NCI-H1048 (cell line): Measurements from ENCODE around the gene CACNA2D3.

Source experiments
- DNase-seq: peaks from one replicate; lab custom pipeline; 2025; lab: John Stamatoyannopoulos, UW

The CACNA2D3 gene

DNA sequence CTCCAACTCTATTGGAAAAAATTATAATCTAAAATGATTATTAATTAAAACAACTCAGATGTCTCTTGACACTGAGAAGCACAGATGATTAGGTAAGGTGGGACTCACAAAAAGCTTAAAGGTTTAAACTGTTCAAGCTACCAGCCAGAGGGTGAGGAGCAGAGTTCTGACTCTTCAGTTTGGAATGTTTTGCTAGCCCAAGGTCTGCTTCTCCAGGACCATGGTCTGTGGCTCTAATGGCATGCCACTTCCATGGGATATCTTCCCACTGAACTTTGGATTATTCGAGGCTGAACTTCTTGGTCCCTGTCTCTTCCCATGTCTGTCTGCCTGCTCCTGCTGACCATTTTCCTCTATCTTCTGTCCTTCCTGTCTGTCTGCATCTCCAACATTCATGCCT is 49.2 kb downstream of the CACNA2D3 start:
- no peak for DNase-seq

DNA sequence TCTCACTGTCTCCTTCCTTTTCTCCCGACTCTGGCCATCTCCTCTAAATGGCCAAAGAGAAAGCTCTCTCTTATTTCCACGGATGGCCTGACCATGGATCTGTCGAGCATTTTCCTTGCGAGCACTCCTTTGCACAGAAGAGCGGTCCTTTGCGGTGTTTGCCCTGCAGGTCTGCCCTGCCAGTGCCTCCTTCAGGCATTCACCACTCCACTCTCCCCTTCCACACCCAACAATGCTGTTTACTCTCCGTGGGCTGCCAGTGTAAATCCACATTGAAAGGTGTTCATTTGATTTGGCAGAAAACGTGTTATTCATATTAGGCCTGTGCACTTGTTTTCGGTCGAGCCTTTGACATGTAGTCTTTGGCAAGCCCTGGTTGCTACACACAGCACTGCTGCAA is 49.6 kb downstream of the CACNA2D3 start:
- DNase-seq, result no peak

DNA sequence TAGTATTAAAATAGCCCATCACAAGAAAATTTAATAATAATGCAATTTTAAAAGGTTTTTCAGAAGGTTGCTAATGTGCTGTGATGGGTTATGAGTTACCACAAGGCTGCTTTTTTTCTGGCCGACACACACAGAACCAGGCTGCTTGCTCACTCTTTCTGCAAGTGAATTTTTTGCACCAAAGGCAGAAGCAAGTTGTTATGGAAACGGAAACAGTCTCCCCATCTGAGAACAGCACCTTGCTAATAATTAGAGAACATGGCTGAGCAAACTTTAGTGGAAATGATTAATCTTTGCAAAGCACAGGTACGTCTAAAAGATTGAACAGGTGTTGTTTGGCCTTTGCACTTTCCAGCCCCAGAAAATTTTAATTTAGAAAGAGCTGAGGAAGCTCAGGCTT is 51.0 kb downstream of the CACNA2D3 start:
- no peak for DNase-seq

DNA sequence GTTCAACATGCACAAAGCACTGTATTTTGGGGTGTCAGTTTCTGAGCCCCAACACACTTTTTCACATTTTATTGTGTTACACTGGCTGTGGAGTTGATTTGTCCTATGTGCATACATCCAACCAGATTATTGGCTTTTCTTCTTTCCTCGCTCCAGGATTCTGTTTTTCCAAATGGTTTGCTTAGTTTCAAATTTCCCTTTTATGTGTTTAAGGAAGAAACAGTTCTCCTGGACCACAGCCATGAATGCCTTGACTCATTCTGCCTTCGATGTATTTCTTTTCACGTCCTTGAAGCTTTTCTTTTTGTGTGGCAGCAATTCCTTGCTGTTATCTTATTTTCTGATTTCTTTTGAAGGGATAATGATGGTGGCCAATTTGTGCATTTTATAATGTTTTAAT is 53.8 kb downstream of the CACNA2D3 start:
- no peak for DNase-seq

DNA sequence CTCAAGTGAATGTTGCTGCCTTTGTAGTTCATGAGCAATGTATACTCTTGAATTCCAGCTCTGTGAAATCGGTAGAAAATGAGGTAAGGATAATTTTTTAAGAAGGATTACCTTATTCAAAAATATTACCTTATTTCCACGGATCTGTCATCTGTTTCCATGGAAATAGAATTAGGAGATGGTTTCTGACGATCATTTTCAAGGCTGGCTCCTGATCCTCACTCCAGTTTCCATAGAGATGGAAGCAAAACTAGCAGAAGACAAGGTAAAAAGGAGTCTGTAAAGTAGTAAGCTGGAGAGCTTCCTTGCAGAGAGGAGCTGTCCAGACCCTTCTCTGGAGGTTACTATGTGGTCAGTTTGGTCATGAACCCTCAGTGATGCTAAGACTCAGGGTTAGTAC is 55.5 kb downstream of the CACNA2D3 start:
- no peak for DNase-seq

DNA sequence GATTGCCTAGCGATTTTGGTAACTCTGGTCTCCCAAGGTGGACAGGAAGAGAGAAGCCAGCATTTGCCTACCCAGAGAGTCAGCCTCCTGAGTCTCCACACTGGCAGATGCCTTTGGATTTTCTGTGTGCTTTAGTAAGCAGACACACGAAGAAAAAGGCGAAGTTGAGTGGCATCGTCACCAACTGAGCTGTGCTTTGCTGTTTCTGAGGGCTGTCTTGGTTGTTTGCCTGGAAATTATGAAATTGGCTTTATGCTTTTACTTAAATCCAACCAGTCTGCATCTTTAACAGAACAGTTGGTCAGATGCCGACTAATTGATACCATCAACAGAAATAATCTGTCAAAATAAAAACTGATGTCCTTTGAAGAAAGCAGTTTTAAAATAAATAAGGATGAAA is 56.0 kb downstream of the CACNA2D3 start:
- DNase-seq, result no peak

DNA sequence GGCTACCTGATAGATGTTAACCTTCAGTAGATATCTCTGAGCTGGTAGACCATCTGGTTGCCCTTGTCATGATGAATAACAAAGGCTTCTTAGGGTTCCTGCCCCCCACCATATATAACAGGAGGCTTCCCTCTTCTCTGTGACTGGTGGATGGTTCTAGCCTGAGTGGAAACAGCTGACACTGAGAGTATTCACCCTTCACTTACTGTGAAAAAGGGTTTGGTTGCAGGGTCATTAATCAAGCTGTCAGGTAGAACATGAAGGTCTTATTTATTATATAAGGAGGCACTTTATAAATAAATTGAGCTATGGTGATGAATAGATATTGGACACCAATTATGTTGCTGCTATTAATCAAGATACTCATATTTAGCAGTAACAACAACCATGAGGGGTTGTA is 58.6 kb downstream of the CACNA2D3 start:
- DNase-seq, result no peak

DNA sequence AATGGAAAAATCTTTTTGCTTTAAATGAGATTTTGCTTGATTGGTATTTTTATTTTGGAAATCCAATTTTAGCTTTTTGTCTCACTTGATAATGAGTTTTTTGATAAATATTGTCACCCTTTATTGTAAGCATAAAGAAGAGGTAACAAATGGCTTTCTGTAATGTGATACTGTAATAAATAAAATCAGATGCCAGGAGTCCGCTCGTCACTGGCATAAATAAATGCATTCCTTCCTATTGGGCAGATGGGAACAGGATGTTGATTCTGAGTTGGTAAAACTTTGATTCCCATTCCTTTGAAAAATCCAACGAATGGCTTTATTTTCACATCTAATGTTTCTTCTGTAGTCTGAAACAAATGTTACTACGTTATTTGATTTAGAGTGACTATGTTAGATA is 59.9 kb downstream of the CACNA2D3 start:
- no peak for DNase-seq

DNA sequence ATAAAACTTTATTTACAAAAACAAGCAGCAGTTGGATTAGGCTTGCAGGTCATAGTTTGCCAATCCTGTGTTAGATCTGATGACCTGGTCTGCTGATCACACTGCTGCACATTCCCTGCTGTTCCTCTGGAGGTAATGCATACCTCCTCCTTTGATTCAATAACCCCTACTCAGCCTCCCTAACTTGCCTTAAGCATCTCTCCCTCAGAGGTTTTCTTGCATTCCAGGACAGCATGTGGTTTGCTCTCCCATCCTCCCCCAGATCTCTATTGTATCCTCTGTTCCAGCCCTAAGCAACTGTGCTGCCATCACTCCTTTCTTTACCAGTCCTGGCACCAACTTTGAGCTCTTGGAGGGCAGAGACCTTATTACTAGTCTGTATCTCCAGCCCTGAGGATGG is 63.4 kb downstream of the CACNA2D3 start:
- no peak for DNase-seq

DNA sequence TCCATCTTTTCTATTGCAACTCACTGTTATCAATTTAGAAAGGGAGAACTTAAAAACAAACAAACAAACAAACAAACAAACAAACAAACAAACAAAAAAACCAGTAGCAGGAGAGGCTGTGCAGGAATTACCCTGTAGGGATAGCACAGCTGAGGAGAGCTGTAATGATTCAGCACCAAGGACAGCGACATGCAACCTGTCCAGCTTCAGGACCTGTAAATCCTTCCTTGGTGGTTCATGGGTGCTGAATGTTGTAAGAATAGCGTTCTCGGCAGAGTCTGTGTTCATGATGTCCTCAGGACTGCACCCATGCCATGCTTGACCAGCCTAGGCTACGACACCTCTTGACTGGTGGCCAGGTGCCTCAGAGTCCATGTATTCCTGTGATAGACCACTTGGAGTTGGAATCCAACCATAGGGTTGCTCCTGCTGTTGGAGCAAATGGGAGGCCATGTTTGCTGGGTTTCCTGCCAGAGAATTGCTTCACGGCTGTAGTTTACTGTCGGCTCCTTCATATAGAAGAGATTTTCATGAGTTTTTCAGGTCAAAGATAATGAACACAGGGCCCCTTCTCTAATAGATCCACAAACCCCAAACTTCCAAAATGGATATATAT is 65.9 kb downstream of the CACNA2D3 start:
- DNase-seq, result peak; percentile 16

DNA sequence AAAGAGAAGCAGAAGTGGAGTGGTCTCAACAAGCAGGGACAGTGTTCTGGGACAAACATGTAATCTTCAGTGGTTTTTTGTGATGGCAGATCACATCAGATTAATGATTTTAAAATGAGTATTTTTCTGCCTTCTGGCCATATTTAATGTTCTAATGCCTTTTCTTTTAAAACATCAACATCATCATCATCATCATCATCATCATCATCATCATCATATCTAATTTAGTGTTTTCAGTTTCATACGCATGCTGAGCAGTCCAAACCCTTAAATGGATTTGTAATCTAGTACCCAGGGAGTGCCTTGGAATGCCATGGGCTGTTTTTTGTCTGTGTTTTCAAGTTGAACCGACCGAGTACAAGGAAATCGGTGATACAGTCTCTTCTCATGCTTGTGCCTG is 68.9 kb downstream of the CACNA2D3 start:
- no peak for DNase-seq

DNA sequence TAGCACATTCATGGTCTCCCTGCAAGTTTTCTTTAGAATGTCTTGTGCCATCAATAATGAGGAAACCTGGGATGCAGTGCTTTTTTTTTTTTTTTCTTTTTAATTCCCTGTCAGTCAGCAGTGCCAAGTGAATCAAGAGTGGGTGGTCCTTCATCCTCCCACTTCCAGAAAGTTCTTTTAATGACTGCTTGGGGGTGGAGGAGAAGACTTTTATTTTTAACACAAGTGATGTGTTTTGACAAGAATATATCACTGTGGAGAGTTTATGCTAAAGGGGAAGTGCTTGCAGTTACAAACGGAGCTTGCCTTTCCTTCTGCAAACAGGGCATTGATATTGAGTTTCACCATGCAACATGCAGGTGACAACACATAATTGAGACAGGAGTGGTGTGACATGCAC is 69.7 kb downstream of the CACNA2D3 start:
- DNase-seq, result no peak

DNA sequence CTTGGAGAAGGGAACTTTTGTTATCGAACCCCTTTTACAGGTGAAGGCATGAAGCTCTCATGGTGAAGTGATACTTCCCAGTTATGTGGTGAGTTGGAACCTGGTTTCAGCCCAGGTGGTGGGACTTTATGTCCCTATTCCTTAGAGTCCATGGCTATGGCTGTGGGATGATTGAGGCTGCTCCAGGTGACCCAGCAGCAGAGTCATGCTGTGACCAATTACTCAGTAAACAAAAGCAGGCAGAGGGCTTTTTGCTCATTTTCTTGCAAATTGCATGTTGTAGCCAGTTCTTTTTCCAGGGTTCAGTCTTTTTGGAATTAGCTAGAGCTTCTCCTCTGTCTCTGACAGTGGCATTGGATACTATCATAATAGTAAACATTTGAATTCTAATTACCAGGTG is 70.7 kb downstream of the CACNA2D3 start:
- DNase-seq, result no peak

DNA sequence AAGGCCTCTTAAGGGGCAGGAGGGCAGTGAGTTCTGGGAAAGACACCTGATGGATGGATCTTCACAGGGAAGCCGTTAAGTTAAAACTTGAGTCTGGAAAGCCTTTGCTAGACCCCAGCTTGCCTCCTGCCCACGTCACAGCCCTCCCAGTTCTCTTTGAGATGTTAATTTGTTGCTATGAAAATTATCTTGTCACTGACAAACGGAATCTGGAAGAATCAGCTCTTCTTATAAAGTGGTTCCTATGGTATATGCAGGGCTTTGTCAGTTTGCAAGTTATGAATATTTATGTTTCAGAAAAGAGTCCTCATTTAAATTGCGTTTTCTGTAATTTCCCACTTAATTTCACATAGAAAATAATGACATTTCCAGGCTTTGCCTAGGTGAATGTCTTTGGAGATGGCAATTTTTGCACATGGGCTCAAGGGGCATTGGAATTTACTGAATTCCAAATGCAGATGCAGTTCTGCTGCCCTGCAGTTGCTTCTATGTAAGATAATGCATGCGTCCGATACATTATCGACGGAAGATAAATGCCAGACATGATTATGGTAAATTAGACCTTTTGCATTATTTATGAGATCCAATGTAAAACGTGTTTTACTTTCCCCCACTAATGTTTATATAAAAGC is 74.1 kb downstream of the CACNA2D3 start:
- DNase-seq, result no peak

DNA sequence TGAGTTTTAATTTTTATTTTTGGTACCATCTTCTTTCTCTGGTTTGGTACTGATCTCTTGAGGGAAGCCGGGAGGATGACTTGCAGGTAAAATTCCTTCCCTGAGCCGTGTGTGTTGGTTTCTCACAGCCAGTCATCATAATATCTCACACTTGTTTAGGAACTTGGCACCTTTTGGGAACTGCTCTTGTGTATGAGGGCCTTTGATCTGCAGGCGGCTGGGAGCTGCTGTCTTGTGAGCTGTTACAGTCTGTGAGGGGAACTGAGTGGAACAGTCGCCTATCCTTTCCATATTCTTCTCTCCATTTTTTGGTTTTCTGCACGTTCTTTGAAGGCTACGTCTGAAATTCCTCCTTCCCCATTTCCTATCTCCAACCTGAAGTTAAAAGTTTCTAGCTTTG is 75.2 kb downstream of the CACNA2D3 start:
- DNase-seq, result no peak

DNA sequence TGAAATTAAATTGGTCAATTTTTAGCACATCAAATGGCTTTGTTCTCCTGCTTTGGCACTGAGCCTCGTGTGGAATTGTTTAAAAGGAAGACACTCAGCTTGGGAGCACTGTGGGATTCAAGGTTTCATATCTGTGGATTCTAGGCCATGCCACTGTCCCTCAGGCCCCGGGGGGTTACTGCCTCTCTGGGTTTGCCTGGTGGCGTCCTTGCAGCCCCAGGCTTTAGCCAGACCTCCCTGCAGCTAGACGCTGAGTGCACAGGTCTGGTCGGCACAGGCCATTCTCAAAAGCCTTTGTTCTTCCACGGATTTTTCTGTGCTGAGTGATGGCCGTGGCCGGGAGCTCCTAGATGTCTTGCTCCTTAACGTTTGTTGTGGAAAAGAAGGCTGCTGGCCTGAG is 76.2 kb downstream of the CACNA2D3 start:
- no peak for DNase-seq

DNA sequence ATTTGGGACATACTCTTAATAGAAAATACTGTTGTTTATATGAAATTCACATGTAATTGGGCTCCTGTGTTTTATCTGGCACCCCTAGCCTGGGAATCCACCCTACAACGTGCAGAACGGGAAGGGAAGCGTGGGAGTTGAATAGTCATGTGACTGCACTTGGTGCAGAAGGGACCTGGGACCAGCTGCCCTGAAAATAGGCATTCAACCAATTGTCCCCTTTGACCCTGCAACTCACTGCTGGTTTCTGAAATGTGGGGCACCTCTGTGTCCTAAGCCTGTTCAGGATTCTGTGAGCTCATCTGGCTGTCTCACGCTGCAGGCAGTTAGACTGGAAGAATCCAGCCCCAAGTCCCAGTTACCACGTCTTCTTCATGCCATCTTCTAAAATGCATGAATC is 79.7 kb downstream of the CACNA2D3 start:
- no peak for DNase-seq

DNA sequence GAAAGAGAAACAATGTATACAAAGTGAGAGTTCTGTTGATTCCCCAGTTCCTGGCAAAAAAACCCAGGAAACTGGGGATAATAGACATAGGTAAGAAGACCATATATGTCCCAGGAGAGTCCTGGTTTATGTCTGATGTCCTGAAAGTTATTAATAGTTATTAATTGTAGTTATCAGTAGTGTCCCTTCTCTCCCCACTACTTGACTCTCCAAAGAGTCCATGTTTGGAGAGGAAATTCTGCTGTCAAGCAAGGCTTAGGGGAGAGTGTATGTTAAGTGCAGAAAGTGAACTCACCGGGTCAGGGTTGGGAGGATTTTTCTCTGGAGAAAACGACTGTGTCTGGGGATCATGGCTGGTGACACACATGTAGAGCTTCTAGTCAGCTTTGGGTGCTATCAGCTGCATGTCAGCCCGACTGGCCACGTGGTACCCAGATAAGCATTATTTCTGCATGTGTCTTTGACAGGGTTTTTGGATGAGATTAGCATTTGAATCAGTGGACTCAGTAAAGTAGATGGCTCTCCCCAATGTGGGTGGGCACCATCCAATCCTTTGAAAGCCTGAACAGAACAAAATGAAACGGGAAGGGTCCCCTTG is 80.4 kb downstream of the CACNA2D3 start:
- DNase-seq, result no peak

DNA sequence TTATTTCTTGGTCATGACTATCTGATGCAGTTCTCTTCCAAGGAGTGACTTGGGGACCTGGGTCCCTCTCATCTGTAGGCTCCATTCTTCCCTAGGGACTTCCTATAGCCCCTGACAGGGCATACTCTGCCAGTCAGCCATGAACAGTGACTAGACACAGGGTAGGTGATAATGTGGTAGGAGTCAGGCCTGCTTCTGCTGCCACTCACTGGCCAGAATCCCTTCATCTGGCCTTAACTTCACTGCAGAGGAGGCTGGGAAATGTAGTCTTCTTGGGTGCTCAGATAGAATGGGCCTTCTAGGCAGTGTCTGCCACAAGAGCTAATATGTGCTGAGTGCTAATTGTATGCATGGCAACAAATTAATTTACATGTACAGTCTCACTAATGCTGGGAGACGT is 84.5 kb downstream of the CACNA2D3 start:
- DNase-seq, result no peak

DNA sequence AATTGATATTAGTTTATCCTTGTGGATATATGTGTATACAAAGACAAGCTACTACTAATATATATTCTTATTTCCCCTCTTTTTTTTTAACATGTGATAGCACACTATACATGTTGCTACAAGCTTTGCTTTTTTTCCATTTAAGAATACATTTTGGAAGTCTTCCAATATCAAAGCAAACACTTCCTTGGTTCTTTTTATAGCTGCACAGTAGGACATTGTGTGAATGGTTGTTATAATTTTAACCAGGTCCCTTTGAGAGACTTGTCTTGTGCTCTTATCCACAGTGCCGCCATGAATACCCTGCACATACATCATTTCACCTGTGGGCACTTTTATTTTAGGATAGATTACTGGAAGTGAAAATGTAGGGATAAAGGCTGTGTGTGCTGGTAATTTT is 88.7 kb downstream of the CACNA2D3 start:
- DNase-seq, result no peak

DNA sequence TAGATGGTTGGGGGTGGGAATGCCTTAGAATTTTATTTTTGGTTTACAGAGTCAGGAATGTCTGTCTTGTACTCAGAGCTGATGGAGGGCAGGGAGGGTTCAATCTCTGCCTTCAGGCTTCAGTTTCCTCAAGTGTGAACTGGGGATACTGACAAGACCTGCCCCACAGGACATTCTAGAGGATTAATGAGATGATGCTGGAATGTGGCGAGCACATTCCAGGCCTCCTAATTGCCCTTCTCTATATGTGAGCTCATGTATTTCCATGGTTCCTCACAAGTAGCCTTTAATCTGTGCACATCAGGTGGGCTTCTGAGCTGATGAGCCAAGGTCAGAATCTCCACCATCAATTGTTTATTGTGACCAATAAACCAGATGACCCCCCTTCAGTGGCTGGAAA is 90.4 kb downstream of the CACNA2D3 start:
- no peak for DNase-seq

DNA sequence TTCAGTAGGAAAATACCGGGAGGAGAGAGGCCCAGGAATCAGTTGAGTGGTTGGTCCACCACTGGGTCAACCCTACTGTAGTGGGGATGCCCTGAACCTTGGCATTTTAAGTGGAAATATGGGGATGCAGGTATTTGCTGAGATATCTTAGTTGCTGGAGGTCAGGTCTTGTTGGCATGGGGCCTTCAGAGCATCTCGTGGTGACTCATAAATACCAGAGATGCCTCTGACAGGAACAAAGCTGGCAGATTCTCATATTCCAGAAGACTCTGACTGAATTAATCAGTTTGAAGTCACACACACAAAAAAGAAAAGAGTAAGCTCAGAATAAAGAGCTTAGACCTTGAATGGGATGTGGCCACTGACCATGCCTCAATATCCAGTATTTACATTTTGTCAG is 91.6 kb downstream of the CACNA2D3 start:
- DNase-seq, result no peak

DNA sequence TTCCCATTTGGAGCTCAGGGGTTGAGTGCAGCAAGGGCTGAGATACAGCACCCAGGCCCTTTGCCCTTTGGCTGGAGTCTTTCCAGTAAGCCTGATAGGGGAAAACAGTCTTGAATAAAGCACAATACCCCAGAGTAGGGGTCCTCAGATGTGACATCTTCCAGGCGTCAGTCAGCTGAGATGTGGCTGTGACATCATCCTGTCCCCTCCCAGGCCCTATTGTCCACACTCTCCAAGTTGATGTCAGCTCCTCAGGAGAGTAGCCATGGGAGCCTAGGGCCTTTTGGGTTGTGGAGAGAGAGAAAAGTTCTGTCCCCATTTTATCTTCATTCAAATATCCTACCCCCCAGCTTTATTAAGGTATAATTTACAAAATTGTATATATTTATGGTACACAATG is 92.5 kb downstream of the CACNA2D3 start:
- no peak for DNase-seq

DNA sequence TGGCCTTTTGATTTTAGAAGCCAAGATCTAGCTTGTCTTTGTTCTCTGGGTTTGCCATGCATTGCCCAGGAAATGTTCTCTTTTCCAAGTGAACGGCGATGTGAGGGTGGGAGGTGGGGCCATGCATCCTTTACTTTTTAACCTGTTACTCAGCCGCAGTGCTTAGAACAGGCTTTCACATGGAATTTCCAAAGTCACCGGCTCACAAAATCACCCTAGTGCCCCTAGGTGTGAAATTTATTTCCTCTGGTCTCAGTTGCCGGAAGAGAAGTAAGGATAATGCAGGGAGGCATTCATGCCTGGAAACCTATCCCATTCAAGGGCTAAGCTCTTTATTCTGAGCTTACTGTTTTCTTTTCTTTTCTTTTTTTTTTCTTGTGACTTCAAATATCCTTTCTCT is 93.2 kb downstream of the CACNA2D3 start:
- DNase-seq, result no peak
